ENCODE data around the gene GJD3. TPM values are rescaled to one million over a fixed set of nuclear protein-coding genes. Genes with fewer than 3 reads are reported as not detected.
A peak's percentile ranks its signal among the peaks of the same experiment; 100 is the strongest.

The GJD3 gene
- total RNA-seq, 2 experiments from 2014 or later, result not detected

- H4K20me1 ChIP-seq (ENCODE audit: insufficient read depth, low read length), result peaks cover 9% of the 10 kb centered on the region; the same call in 1 of the 2 replicates
- peak overlapping the region; percentile 77 for H3K4me3 ChIP-seq (ENCODE audit: low read depth, low read length, poor library complexity, severe bottlenecking)
- peak overlapping the region; percentile 66; the same call in 1 of the 2 replicates for H2AFZ ChIP-seq (ENCODE audit: low read length)
- no peak for TF ChIP-seq EZH2phosphoT487 (IDR thresholded peaks at IDR 0.05; ENCODE audit: borderline replicate concordance, low read depth, low read length)
- TF ChIP-seq, protein P1, sequence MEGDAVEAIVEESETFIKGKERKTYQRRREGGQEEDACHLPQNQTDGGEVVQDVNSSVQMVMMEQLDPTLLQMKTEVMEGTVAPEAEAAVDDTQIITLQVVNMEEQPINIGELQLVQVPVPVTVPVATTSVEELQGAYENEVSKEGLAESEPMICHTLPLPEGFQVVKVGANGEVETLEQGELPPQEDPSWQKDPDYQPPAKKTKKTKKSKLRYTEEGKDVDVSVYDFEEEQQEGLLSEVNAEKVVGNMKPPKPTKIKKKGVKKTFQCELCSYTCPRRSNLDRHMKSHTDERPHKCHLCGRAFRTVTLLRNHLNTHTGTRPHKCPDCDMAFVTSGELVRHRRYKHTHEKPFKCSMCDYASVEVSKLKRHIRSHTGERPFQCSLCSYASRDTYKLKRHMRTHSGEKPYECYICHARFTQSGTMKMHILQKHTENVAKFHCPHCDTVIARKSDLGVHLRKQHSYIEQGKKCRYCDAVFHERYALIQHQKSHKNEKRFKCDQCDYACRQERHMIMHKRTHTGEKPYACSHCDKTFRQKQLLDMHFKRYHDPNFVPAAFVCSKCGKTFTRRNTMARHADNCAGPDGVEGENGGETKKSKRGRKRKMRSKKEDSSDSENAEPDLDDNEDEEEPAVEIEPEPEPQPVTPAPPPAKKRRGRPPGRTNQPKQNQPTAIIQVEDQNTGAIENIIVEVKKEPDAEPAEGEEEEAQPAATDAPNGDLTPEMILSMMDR (conservative IDR thresholded peaks at IDR 0.05; ENCODE audit: low read length), result no peak; the same call in 1 of the 2 replicates
- DNase-seq (ENCODE audit: low spot score), result peak; percentile 94
- ChIA-PET POLR2A (interaction anchor here (0.7 to 1.2 kb wide), 2 partner anchors 9 to 10 kb away, joined by 3 to 4 read pairs; partner anchors contain the start of gene RARA), CTCF (ENCODE audit: unreplicated experiment) (interaction anchor here (0.7 to 1.6 kb wide), 2 partner anchors 21 to 128 kb away, joined by 3 to 4 read pairs; no protein-coding TSS in a partner anchor)
- TSS peak; percentile 63 for BruUV-seq (replicated peaks)
- intact Hi-C loops (cut with micrococcal nuclease; ENCODE audit: unreplicated experiment), result no loop called here
- H3K36me3 ChIP-seq (ENCODE audit: insufficient read depth, low read length), result no peaks in the 10 kb centered on the region
- peak overlapping the region; percentile 93 for H3K4me2 ChIP-seq (ENCODE audit: low read length)
- H3K9me3 ChIP-seq (ENCODE audit: low read length), result no peaks in the 10 kb centered on the region
- H3K4me1 ChIP-seq (ENCODE audit: insufficient read depth, low read length, poor library complexity, severe bottlenecking), result peaks cover 51% of the 10 kb centered on the region
- H3K9me2 ChIP-seq (ENCODE audit: insufficient read depth, low read length), result no peaks in the 10 kb centered on the region
- no peak overlapping the region for H3K27ac ChIP-seq (ENCODE audit: low read depth, low read length, poor library complexity, severe bottlenecking)
- no peaks in the 10 kb centered on the region for H3K79me2 ChIP-seq (ENCODE audit: insufficient read depth, low read depth, low read length)
Observed at GRCh38 chr17:40317880-40318829, 46.4 kb downstream of the GJD3 start.

GRCh38 chr17:40317345-40317873 is 47.1 kb downstream of the GJD3 start:
- Histone ChIP-seq H3K4me2 (ENCODE audit: low read length) (peak overlapping the region; percentile 93), H3K4me1 (ENCODE audit: insufficient read depth, low read length, poor library complexity, severe bottlenecking) (peaks cover 49% of the 10 kb centered on the region), H2AFZ (ENCODE audit: low read length) (peak overlapping the region; percentile 66; the same call in 1 of the 2 replicates), H3K4me3 (ENCODE audit: low read depth, low read length, poor library complexity, severe bottlenecking) (peak overlapping the region; percentile 77), H3K36me3 (ENCODE audit: insufficient read depth, low read length) (no peaks in the 10 kb centered on the region), H4K20me1 (ENCODE audit: insufficient read depth, low read length) (peaks cover 9% of the 10 kb centered on the region; the same call in 1 of the 2 replicates), H3K9me2 (ENCODE audit: insufficient read depth, low read length) (no peaks in the 10 kb centered on the region), H3K9me3 (ENCODE audit: low read length) (no peaks in the 10 kb centered on the region), H3K79me2 (ENCODE audit: insufficient read depth, low read depth, low read length) (no peaks in the 10 kb centered on the region), H3K27ac (ENCODE audit: low read depth, low read length, poor library complexity, severe bottlenecking) (no peak overlapping the region)
- ChIA-PET CTCF (ENCODE audit: unreplicated experiment) (interaction anchor here (0.6 to 1.6 kb wide), 4 partner anchors 10 to 127 kb away, joined by 3 to 9 read pairs (median 4); no protein-coding TSS in a partner anchor), POLR2A (interaction anchor here (0.6 to 1.2 kb wide), 3 partner anchors 8 to 125 kb away, joined by 3 to 4 read pairs (median 3); partner anchors contain the start of gene RARA)
- BruUV-seq (replicated peaks), result no TSS peak
- no peak for TF ChIP-seq EZH2phosphoT487 (IDR thresholded peaks at IDR 0.05; ENCODE audit: borderline replicate concordance, low read depth, low read length)
- TF ChIP-seq, protein P1 (conservative IDR thresholded peaks at IDR 0.05; ENCODE audit: low read length), result peak; percentile 84
- DNase-seq (ENCODE audit: low spot score), result peak; percentile 70
- intact Hi-C loops (cut with micrococcal nuclease; ENCODE audit: unreplicated experiment), result no loop called here

Measured in OCI-LY7 (cell line).